Sigmoid colon (tissue), 3 donors: ENCODE results near the gene SORCS2.

Source experiments
- CTCF ChIP-seq, 4 experiments: fragments of 450-650 bp in 3 of 4; fragments of 200-600 bp in 1 of 4; IDR thresholded peaks; one replicate each; pipeline ENCODE4 v1.5.1; 2016 to 2019; ENCODE audit warnings: antibody characterized with exemption in 4 of 4, mild to moderate bottlenecking in 3 of 4, moderate library complexity in 2 of 4
- POLR2A ChIP-seq, 2 donors: fragments of 450-650 bp; IDR thresholded peaks; one replicate each; pipeline ENCODE4 v1.6.1; 2016; ENCODE audit warnings: antibody characterized with exemption in 2 of 2, mild to moderate bottlenecking in 2 of 2, moderate library complexity in 2 of 2

GRCh38 chr4:7408166-7408565 lies 215.8 kb downstream of the SORCS2 start:
- no peak for TF ChIP-seq CTCF (IDR thresholded peaks at IDR 0.05)
- no peak for TF ChIP-seq POLR2A (IDR thresholded peaks at IDR 0.05)
